ENCODE results near the gene CNMD.

The CNMD gene
- total RNA-seq = 0 to 0.88 (median 0.08) reads per million in 17 experiments

DNA sequence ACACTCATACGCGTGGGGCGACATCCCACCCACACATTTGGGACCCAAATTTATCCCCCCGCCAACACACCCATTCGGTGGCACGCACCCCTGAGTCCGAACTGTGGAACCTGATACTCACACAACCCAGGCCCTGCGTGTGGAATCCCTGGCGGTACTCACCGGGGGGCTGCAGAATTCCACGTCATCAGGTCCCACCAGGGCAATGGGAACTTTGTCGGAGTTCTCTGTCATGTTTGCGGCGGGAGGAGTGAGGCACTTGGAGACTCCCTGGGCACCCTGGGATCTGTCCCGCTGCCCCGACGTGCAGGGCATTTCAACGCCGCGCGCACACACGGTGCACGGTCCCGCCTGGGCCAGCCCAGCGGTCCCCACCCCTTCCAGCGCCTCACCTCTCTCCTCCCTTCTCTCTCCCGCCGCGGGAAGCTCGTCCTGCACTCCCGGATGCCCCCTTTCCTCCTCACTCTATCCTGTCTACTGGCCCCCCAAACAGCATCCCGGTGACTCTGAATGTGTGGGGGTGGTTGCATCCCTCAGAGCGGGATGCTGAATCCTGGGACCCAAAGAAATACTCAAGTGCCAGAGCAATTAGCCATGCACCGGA is at the start of gene CNMD:
Gene CNMD, minus strand, starts transcription at position 353 of the 604 bp plus-strand sequence. Its CDS starts 119 bp downstream, at position 234.
- no peak for DNase-seq

DNA sequence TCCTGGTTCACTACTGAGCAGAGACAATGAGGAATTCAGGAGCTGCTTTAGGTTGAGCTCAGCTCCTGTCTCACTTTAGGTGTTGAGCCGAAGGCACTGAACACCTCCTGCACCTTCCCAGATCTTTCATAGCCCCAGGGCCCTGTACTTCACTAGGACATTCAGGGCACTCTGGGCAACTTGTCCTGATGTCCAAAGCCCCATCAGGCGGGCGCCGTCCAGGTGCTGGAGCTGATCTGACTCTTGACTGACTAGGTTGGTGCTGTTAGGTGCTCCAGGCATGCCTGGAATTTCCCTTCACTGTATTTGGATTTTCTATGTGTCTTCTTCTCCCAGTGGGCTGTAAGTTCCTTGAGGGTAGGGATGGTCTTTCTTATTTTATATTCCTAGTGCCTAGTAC is 48.4 kb upstream of the CNMD start:
- DNase-seq = no peak

DNA sequence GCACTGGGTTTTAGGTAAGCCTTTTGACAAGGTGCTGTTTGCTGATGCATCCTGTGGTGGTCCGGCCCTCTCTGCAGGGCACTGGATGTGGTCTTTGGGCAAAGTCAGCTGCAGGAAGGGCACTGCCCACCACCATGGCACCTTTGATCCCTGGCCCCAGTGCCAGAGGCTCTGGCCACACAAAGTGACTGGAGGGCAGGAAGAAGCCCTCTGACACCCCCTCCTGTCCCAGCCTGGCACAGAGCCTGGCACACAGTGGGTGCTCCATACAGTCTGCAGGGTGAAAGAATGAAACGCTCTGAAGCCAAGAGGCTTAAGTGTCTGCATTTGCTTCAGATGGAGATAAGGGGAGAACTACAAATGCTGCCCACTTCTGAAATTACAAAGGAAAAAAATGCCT is 47.6 kb upstream of the CNMD start:
- no peak for DNase-seq

DNA sequence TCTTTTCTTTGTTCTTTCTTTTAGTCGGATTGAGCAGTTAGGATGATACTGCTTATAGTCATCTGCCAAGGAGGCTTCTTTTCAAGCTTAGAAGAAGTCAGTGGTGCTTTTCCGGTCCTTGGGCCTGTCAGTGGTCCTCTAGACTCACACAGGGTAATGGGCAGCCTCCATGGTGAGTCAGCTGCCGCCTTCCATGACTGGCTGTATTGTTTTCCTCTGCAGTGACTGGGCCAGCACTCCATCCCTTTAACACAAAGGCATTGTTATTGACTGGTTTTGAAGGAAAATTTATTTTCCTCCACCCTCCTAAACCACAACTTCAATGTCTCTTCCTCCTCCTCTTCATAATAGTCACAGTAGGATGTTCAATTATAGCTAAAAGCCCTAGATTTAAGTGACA is 47.1 kb upstream of the CNMD start:
- DNase-seq = no peak

- no peak for DNase-seq
Measured at GRCh38 chr13:52785739-52786138, 46.1 kb upstream of the CNMD start.

- DNase-seq = no peak
Measured at GRCh38 chr13:52784591-52785340, 45.1 kb upstream of the CNMD start.

GRCh38 chr13:52783943-52784342 is 44.3 kb upstream of the CNMD start:
- DNase-seq = no peak

- no peak for DNase-seq
Measured at GRCh38 chr13:52782471-52783448, 43.1 kb upstream of the CNMD start.

DNA sequence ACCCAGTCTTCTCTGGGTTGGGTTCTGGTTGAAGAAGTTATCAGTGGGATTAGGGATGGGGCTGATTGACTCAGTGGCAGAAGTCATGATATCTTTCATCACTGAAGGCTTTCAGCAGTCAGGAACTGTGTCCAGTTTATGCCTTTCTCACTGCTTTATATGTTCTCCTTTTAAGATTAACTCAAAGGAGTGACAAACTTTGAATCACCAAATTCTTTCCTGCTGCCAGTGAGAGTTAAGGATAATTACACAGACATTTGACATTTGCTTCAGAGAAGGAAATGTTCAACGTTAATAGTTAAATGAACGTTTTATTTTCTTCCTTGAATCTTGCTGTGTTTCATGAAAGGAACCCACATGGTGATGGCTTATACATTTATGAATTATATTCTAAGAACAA is 41.0 kb upstream of the CNMD start:
- no peak for DNase-seq

GRCh38 chr13:52780092-52780491 is 40.5 kb upstream of the CNMD start:
- no peak for DNase-seq

- no peak for DNase-seq
Measured at GRCh38 chr13:52779103-52779502, 39.5 kb upstream of the CNMD start.

- DNase-seq = no peak
Measured at GRCh38 chr13:52776726-52777125, 37.1 kb upstream of the CNMD start.

GRCh38 chr13:52775511-52775910 is 35.9 kb upstream of the CNMD start:
- no peak for DNase-seq

- DNase-seq = no peak
Measured at GRCh38 chr13:52767949-52768516, 28.4 kb upstream of the CNMD start.

- no peak for DNase-seq
Measured at GRCh38 chr13:52765611-52766390, 26.2 kb upstream of the CNMD start.

GRCh38 chr13:52760077-52760476 is 20.5 kb upstream of the CNMD start:
- no peak for DNase-seq

DNA sequence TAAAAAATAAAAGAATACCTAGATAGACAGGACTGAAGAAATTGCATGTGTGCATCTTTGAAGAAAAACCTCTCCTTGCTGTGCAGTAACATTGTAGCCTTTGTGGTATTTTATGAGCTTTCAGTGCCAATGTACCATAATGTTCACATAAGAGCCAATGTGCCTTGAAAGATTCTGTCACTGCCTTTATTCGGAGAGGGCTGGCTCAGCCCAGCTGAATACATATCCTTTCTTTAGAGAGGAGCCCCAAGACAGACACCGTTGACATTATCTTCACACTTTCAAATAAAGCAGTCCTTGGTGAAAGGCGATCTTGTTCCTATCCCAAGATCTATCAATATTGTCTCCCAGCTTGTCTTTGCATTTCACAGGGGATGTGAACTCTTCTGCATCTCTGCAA is 18.5 kb upstream of the CNMD start:
- DNase-seq = no peak

GRCh38 chr13:52751196-52751595 is 11.6 kb upstream of the CNMD start:
- DNase-seq = no peak

DNA sequence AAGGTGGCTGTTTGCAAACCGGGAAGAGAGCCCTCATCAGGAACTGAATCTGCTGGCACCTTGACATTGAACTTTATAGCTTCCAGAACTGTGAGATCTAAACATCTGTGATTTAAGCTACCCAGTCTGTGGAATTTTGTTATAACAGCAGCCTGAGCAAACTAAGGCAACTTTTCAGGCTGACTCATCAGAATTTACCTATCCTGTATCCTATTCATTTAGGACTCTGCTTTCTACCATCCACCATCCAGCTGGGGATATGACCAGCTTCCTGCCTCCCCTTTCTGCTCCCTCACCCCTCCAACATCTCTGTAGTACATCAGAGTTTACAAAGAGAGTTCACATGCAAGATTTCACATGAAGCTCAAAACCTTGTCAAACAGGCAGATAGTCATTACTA is 11.1 kb upstream of the CNMD start:
- no peak for DNase-seq

DNA sequence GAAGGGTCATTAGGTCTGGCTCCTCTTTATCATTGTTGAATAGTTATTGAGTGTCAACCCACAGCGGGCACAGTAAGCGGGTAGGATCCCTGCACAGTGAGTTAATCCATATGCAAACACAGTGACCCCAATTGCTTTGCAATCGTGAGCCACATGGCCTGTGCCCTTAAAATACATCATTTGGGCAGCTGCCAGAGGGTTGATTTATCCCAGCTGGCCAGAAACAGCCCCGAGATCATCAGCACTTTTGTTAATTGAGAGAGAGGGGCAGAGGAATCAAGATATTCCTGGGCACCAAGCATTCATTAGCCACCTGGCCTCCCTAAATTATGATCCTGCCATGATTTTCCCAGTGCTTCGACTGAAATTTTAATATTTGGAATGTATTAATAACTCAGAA is 9.8 kb upstream of the CNMD start:
- DNase-seq = no peak

- no peak for DNase-seq
Measured at GRCh38 chr13:52746141-52746540, 6.5 kb upstream of the CNMD start.

- DNase-seq = no peak
Measured at GRCh38 chr13:52744842-52745375, 5.3 kb upstream of the CNMD start.

All from suppressor macrophage (primary cell).